Hepatocyte (in vitro differentiated cells): ENCODE results near the gene CENPT.

ENCODE experiments used
- EZH2 ChIP-seq: fragments of 200-600 bp; sonication (generic); IDR thresholded peaks from 2 replicates; pipeline ENCODE4 v1.6.1; 2016; ENCODE audit warnings: antibody characterized with exemption, mild to moderate bottlenecking, borderline replicate concordance
- EZH2phosphoT487 ChIP-seq: fragments of 200-600 bp; sonication (generic); IDR thresholded peaks from one replicate; pipeline ENCODE4 v1.6.1; 2018; ENCODE audit warnings: antibody characterized with exemption, mild to moderate bottlenecking, low read depth, moderate library complexity; ENCODE audit not compliant: unreplicated experiment, severe bottlenecking
- TF ChIP-seq, protein P1 (sequence below): fragments of 200-600 bp; sonication (generic); IDR thresholded peaks from 2 replicates; pipeline ENCODE4 v1.5.1; 2016; ENCODE audit warnings: antibody characterized with exemption, mild to moderate bottlenecking; ENCODE audit not compliant: poor library complexity

DNA sequence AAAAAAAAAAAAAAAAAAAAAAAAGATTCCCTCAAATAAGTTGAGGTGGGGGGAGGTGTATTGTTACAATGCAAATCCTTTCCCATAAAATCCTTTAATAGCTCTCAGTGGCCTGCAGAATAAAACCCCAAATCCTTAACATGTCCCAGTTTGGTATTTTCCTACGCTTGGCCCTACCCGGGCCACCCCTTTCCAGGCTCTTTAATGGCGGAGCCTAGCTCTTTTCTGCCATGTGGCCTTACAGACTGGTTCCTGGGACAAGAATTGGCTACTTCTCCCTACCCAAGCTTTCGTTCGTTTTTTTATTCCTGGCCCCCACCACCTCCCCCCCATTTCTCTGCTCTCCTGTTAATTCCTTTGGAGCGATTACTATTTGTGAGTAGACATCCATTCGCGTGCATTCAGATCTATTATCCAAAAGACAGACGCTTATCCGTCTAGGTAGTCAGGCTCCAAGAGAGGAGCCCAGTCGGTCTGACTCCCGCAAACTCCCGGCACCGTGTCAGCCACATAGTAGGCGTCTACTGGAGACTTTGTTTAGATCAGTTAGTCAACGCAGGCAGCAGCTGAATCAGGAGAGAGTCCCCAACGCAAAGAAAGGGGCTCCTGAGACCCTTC lies 6.2 kb downstream of the CENPT start:
- TF ChIP-seq, protein P1, sequence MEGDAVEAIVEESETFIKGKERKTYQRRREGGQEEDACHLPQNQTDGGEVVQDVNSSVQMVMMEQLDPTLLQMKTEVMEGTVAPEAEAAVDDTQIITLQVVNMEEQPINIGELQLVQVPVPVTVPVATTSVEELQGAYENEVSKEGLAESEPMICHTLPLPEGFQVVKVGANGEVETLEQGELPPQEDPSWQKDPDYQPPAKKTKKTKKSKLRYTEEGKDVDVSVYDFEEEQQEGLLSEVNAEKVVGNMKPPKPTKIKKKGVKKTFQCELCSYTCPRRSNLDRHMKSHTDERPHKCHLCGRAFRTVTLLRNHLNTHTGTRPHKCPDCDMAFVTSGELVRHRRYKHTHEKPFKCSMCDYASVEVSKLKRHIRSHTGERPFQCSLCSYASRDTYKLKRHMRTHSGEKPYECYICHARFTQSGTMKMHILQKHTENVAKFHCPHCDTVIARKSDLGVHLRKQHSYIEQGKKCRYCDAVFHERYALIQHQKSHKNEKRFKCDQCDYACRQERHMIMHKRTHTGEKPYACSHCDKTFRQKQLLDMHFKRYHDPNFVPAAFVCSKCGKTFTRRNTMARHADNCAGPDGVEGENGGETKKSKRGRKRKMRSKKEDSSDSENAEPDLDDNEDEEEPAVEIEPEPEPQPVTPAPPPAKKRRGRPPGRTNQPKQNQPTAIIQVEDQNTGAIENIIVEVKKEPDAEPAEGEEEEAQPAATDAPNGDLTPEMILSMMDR = no peak
- TF ChIP-seq EZH2 = no peak
- TF ChIP-seq EZH2phosphoT487 = no peak
